Neural cell (in vitro differentiated cells): ENCODE data around the gene FBXO10. TPM values are rescaled to one million over a fixed set of nuclear protein-coding genes. Genes with fewer than 3 reads are reported as not detected.

Experiments used
- H2AFZ ChIP-seq: fragments of 200-600, 300-800 bp; sonication (generic), shearing (Covaris generic); 2 replicates; pipeline ENCODE4 v1.6.0; 2014; ENCODE audit warnings: low read depth, mild to moderate bottlenecking, antibody characterized with exemption, low read length, moderate library complexity
- H3F3A ChIP-seq: fragments of 200-600 bp; shearing (Covaris generic); 2 replicates; pipeline ENCODE4 v1.6.1; 2016; ENCODE audit warnings: mild to moderate bottlenecking, moderate library complexity, mixed read lengths, antibody characterized with exemption, low read length; ENCODE audit not compliant: insufficient read depth, poor library complexity, severe bottlenecking
- H3K27ac ChIP-seq: fragments of 200-600, 300-800 bp; sonication (generic), shearing (Covaris generic); 2 replicates; pipeline ENCODE4 v1.5.1; 2014; ENCODE audit warnings: mild to moderate bottlenecking, low read length, moderate library complexity
- H3K27me3 ChIP-seq: fragments of 300-800, 200-600 bp; sonication (generic), shearing (Covaris generic); 2 replicates; pipeline ENCODE4 v1.6.0; 2014; ENCODE audit warnings: mild to moderate bottlenecking, low read depth, low read length, moderate library complexity; ENCODE audit not compliant: insufficient read depth
- H3K36me3 ChIP-seq: fragments of 300-800, 200-600 bp; sonication (generic), shearing (Covaris generic); 2 replicates; pipeline ENCODE4 v1.5.1; 2014; ENCODE audit warnings: mild to moderate bottlenecking, antibody characterized with exemption, low read length, moderate library complexity; ENCODE audit not compliant: insufficient read depth
- H3K4me2 ChIP-seq: fragments of 300-800, 200-600 bp; sonication (generic), shearing (Covaris generic); 2 replicates; pipeline ENCODE4 v1.6.0; 2014; ENCODE audit warnings: mild to moderate bottlenecking, low read length
- H3K4me3 ChIP-seq: fragments of 300-800, 200-600 bp; sonication (generic), shearing (Covaris generic); 2 replicates; pipeline ENCODE4 v1.5.1; 2014; ENCODE audit warnings: mild to moderate bottlenecking, low read length, moderate library complexity
- H3K79me2 ChIP-seq: fragments of 200-600 bp; shearing (Covaris generic); replicated peaks from 2 replicates; pipeline ENCODE4 v1.6.0; 2014; ENCODE audit warnings: mild to moderate bottlenecking, low read length, moderate library complexity; ENCODE audit not compliant: insufficient read depth
- H3K9ac ChIP-seq: fragments of 300-800, 200-600 bp; sonication (generic), shearing (Covaris generic); 2 replicates; pipeline ENCODE4 v1.6.1; 2016; ENCODE audit warnings: mild to moderate bottlenecking, low read length, mixed read lengths
- H3K9me2 ChIP-seq: fragments of 200-600 bp; shearing (Covaris generic); 2 replicates; pipeline ENCODE4 v1.6.1; 2016; ENCODE audit warnings: mild to moderate bottlenecking, low read length, mixed read lengths; ENCODE audit not compliant: insufficient read depth
- H3K9me3 ChIP-seq: fragments of 200-600, 300-800 bp; sonication (generic), shearing (Covaris generic); 2 replicates; pipeline ENCODE4 v1.6.1; 2016; ENCODE audit warnings: mild to moderate bottlenecking, mixed run types, low read length, moderate library complexity, mixed read lengths
- H4K20me1 ChIP-seq: fragments of 200-600 bp; shearing (Covaris generic); 2 replicates; pipeline ENCODE4 v1.6.1; 2016; ENCODE audit warnings: mild to moderate bottlenecking, mixed run types; ENCODE audit not compliant: insufficient read depth
- CTCF ChIP-seq: fragments of 450-650 bp; IDR thresholded peaks from 2 replicates; pipeline ENCODE4 v1.5.1; 2014; ENCODE audit warnings: antibody characterized with exemption, mild to moderate bottlenecking, moderate library complexity; ENCODE audit not compliant: poor library complexity, severe bottlenecking
- EP300 ChIP-seq: fragments of 450-650 bp; conservative IDR thresholded peaks from 2 replicates; pipeline ENCODE4 v1.6.1; 2014; ENCODE audit warnings: antibody characterized with exemption, mild to moderate bottlenecking, moderate library complexity; ENCODE audit not compliant: poor library complexity, severe bottlenecking
- EZH2 ChIP-seq: fragments of 200-600, 300-800 bp; shearing (Covaris generic), sonication (generic); IDR thresholded peaks from 2 replicates; pipeline ENCODE4 v1.6.1; 2014; ENCODE audit warnings: antibody characterized with exemption, low read length, borderline replicate concordance, mild to moderate bottlenecking; ENCODE audit not compliant: insufficient read depth, poor library complexity, severe bottlenecking
- MXI1 ChIP-seq: fragments of 450-650 bp; conservative IDR thresholded peaks from 2 replicates; pipeline ENCODE4 v1.6.1; 2014; ENCODE audit warnings: antibody characterized with exemption, mild to moderate bottlenecking; ENCODE audit not compliant: poor library complexity, severe bottlenecking
- POLR2AphosphoS5 ChIP-seq: IDR thresholded peaks from 2 replicates; pipeline ENCODE4 v1.6.1; 2012
- RAD21 ChIP-seq: fragments of 450-650 bp; conservative IDR thresholded peaks from 2 replicates; pipeline ENCODE4 v1.6.1; 2014; ENCODE audit warnings: antibody characterized with exemption, mild to moderate bottlenecking, moderate library complexity
- SMC3 ChIP-seq: fragments of 450-650 bp; conservative IDR thresholded peaks from 2 replicates; pipeline ENCODE4 v1.6.1; 2014; ENCODE audit warnings: antibody characterized with exemption, mild to moderate bottlenecking, moderate library complexity; ENCODE audit not compliant: poor library complexity
- TAF1 ChIP-seq: IDR thresholded peaks from 2 replicates; pipeline ENCODE4 v1.6.1; 2012; ENCODE audit warnings: low read depth
- polyA plus RNA-seq: library from polyadenylated mRNA; depleted of rRNA; stranded (reverse); fragments of >200 nt; gene quantifications from 2 replicates; pipeline ENCODE4 v1.2.3, GENCODE V29; 2014
- TF ChIP-seq, protein P1 (sequence below): IDR thresholded peaks from 2 replicates; pipeline ENCODE4 v1.6.1; 2012; ENCODE audit warnings: borderline replicate concordance

The FBXO10 gene
- polyA plus RNA-seq, 1 donor from 2014 or later: 16.0 TPM

DNA sequence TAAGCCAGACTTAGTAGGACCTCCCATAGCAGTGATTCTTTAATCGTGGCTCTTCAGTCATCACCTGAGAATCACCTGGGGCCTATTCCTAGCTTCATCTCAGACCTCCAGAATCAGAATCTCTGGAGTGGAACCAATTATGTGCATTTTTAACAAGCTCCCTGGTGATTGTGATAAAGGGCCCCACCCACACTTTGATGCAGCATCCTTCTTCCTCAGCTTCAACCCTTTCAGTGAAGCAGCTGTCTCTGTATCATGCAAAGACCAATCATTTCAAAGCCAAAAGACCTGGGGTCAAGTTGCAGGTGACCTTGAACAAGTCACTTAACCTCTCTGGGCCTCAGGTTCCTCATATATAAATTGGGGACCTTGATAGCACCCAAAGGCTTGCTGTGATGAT lies 17.1 kb downstream of the FBXO10 start:
- Histone ChIP-seq H3K27me3 (no peaks in the 10 kb centered on the region), H3K27ac (no peak overlapping the region), H2AFZ (no peak overlapping the region), H3K36me3 (peaks cover 8% of the 10 kb centered on the region), H3K4me3 (no peak overlapping the region), H3K9me2 (no peaks in the 10 kb centered on the region), H3F3A (no peaks in the 10 kb centered on the region), H3K9me3 (no peaks in the 10 kb centered on the region), H3K79me2 (no peaks in the 10 kb centered on the region), H4K20me1 (no peaks in the 10 kb centered on the region), H3K4me2 (no peak overlapping the region), H3K9ac (no peak overlapping the region)
- TF ChIP-seq CTCF (no peak), TAF1 (no peak), POLR2AphosphoS5 (no peak), EP300 (no peak), RAD21 (no peak), SMC3 (no peak), EZH2 (no peak), MXI1 (no peak)
- TF ChIP-seq, protein P1, sequence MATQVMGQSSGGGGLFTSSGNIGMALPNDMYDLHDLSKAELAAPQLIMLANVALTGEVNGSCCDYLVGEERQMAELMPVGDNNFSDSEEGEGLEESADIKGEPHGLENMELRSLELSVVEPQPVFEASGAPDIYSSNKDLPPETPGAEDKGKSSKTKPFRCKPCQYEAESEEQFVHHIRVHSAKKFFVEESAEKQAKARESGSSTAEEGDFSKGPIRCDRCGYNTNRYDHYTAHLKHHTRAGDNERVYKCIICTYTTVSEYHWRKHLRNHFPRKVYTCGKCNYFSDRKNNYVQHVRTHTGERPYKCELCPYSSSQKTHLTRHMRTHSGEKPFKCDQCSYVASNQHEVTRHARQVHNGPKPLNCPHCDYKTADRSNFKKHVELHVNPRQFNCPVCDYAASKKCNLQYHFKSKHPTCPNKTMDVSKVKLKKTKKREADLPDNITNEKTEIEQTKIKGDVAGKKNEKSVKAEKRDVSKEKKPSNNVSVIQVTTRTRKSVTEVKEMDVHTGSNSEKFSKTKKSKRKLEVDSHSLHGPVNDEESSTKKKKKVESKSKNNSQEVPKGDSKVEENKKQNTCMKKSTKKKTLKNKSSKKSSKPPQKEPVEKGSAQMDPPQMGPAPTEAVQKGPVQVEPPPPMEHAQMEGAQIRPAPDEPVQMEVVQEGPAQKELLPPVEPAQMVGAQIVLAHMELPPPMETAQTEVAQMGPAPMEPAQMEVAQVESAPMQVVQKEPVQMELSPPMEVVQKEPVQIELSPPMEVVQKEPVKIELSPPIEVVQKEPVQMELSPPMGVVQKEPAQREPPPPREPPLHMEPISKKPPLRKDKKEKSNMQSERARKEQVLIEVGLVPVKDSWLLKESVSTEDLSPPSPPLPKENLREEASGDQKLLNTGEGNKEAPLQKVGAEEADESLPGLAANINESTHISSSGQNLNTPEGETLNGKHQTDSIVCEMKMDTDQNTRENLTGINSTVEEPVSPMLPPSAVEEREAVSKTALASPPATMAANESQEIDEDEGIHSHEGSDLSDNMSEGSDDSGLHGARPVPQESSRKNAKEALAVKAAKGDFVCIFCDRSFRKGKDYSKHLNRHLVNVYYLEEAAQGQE: no peak

- Histone ChIP-seq H3F3A (no peaks in the 10 kb centered on the region), H3K4me2 (no peak overlapping the region), H3K79me2 (no peaks in the 10 kb centered on the region), H3K27me3 (no peaks in the 10 kb centered on the region), H4K20me1 (no peaks in the 10 kb centered on the region), H3K36me3 (peaks cover 8% of the 10 kb centered on the region), H3K9me2 (no peaks in the 10 kb centered on the region), H3K27ac (no peak overlapping the region), H2AFZ (no peak overlapping the region), H3K4me3 (no peak overlapping the region), H3K9ac (no peak overlapping the region), H3K9me3 (no peaks in the 10 kb centered on the region)
- TF ChIP-seq TAF1 (no peak), MXI1 (no peak), RAD21 (no peak), CTCF (no peak)
- TF ChIP-seq, protein P1: no peak
Measured at GRCh38 chr9:37555786-37556185, 20.4 kb downstream of the FBXO10 start.
